ENCODE results near the gene LGR4.
"Not testable (repeated sequence)": the region's sequence is repeated elsewhere in the genome, so short reads cannot be mapped to it uniquely, and the experiment has no call there.

LGR4 gene, protein sequence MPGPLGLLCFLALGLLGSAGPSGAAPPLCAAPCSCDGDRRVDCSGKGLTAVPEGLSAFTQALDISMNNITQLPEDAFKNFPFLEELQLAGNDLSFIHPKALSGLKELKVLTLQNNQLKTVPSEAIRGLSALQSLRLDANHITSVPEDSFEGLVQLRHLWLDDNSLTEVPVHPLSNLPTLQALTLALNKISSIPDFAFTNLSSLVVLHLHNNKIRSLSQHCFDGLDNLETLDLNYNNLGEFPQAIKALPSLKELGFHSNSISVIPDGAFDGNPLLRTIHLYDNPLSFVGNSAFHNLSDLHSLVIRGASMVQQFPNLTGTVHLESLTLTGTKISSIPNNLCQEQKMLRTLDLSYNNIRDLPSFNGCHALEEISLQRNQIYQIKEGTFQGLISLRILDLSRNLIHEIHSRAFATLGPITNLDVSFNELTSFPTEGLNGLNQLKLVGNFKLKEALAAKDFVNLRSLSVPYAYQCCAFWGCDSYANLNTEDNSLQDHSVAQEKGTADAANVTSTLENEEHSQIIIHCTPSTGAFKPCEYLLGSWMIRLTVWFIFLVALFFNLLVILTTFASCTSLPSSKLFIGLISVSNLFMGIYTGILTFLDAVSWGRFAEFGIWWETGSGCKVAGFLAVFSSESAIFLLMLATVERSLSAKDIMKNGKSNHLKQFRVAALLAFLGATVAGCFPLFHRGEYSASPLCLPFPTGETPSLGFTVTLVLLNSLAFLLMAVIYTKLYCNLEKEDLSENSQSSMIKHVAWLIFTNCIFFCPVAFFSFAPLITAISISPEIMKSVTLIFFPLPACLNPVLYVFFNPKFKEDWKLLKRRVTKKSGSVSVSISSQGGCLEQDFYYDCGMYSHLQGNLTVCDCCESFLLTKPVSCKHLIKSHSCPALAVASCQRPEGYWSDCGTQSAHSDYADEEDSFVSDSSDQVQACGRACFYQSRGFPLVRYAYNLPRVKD

DNA sequence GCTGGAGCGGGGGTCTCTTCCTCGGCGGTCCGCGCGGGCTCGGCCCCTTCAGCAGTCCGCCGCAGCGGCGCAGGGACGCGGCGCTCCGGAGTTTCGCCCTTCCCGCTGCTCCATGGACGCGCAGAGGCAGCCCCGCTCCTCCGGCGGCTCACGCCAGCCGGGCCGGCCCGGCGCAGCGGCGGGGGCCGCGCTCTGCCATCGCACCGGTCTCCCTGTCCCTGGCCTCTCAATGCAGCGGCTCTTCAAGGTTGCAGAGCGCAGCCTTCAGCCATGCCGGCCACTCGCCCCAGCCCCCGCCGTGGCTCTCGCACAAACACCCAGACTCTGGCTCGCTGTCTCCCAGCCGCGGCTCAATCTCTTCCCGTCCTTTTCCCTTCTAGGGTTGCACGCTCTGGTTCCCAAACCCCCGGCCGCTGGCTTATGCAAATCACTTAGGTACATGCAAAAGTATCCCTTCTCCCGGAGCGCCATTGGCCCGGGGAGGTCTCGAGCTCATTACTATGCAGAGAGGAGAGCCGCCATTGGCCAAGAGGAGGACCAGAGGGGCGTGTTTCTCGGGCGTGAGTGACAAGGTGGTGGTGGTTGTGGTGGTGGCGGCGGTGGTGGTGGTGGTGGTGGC lies at the start of gene LGR4:
LGR4 (minus strand) TSS at position 393 of the 619 bp plus-strand sequence. CDS start 488 bp downstream, outside the sequence.
- peak; percentile 90 for DNase-seq (ENCODE audit: low spot score)

- no peak for DNase-seq (ENCODE audit: low spot score)
Measured at GRCh38 chr11:27520226-27520625, 47.6 kb upstream of the LGR4 start.

GRCh38 chr11:27518518-27518917 lies 45.9 kb upstream of the LGR4 start:
- DNase-seq (ENCODE audit: low spot score): no peak

DNA sequence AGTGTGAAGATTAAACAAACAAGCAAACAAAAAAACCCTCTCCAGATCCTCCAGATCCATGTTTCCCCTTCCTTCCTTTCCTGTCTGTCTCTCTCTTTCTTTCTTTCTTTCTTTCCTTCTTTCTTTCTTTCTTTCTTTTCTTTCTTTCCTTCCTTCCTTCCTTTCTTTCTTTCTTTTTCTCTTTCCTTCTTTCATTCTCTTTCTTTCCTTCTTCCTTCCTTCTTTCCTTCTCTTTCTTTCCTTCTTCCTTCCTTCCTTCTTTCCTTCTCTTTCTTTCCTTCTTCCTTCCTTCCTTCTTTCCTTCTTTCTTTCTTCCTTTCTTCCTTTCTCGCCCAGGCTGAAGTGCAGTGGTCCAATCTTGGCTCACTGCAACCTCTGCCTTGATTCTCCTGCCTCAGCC lies 44.9 kb upstream of the LGR4 start:
- DNase-seq (ENCODE audit: low spot score): not testable (repeated sequence)

GRCh38 chr11:27514558-27514957 lies 42.0 kb upstream of the LGR4 start:
- DNase-seq (ENCODE audit: low spot score): no peak

GRCh38 chr11:27514076-27514475 lies 41.5 kb upstream of the LGR4 start:
- no peak for DNase-seq (ENCODE audit: low spot score)

DNA sequence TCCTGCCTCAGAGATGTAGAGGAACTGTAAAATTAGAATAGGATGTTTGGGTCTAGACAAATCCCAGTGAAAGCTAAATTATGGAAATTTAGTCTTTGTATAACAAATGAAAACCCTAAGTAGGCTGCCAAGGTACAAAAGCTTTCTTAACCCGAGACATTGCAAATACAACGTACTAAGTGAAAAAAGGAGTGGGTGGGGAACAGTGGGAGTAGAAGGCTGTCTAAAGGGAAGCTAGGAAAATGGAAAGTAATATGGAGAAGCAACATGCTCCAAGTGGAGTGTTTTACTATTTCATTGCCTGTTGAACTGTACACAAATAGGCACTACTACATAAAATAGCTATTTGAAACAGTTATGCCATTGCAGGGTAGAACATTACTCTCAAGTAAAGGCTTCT lies 40.8 kb upstream of the LGR4 start:
- DNase-seq (ENCODE audit: low spot score): no peak

GRCh38 chr11:27512238-27512637 lies 39.6 kb upstream of the LGR4 start:
- no peak for DNase-seq (ENCODE audit: low spot score)

DNA sequence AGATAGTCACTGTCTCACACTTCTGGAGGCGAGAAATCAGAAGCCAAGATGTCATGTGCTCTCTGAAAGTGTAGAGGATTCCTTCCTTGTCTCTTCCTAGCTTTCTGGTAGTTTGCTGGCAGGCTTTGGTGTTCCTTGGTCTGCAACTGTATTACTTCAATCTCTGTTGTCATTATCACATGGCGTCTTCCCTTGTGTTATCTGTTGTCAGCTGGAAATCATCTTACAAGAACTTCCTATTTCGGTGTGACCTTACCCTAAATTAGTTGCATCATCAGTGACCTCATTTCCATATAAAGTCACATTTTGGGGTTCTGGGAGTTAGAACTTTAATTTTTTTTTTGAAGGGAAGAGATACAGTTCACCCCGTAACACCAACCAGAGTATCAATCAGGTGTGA lies 37.3 kb upstream of the LGR4 start:
- no peak for DNase-seq (ENCODE audit: low spot score)

DNA sequence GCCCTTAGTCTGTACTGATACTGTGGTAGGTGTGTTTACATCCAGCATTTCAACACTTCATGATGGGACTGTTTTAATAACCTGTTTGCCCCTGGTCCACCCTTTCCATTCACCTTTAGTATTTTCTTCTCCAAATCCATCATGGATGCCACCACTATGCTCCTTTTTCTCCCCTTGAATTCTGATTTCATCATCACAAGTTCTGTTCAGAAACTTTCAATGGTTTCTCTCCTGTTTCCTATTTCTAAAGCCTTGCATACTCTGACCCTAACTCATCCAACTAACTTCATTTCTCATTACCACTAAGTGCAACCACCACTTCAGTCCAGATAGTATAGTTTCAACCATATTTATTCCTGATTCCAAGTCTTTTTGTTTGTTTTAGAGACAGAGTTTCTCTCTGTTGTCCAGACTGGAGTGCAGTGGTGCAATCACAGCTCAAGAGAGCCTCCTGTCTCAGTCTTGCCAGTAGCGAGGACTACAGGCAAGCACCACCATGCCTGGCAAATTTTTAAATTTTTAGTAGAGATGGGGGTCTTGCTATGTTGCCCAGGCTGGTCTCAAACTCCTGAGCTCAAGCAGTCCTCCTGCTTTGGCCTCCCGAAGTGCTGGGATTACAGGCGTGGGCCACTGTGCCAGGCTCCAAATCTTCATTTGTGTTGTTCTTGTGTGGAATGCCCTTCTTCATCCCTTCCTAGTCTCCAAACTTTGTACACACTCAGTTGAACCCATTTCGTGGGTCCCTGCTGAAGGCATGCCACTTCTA lies 35.1 kb upstream of the LGR4 start:
- DNase-seq (ENCODE audit: low spot score): no peak

DNA sequence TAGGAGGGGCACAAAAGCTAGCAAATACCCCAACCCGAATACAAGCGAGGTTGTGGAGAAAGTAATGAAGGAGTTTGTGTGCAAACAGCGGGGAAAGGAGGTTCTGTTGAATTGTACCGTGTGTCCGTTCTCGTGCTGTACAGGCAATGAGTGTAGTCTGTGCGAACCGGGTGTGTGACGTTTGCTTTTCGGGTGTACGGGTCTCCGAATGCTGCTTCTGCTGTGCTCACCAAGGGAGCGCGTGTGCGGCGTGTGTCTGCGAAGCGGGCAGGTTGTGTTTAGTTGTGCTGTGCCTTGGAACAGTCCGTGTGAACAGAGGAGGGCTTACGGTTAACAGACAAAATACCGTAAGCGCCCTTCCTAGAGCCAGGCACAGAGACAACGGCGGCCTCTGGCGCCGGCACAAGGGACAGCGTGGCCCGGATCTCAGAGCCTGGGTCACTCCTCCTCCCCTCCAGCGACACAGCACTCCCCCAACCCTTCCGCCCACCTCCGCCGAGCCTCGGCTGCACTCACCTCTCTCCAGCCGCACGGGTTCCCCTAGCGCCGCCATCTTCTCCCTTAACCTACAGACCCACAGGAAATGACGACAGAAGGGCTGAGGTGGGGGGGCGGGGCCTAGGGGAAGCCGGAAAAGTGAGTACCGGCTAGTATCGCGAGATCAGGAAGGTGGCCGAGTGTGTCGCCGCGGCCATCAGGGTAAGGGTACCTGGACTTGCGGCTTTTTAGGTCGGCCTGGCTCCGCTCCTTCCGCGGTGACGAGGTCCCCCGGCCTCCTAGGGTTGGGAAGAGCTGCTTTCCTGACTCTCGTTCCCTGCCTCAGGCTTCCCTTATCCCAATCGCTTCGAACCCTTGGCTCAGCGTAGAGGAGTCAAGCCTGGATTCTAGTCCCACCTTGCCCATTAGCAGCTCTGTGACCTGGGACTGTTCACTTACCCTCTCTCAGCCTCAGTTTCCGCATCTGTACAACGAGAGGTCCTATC lies 33.9 kb upstream of the LGR4 start, which contains the start of gene LIN7C:
LIN7C (minus strand) TSS at position 570 of the 983 bp plus-strand sequence; CDS start at position 553, 17 bp downstream.
- DNase-seq (ENCODE audit: low spot score): peak; percentile 96

- no peak for DNase-seq (ENCODE audit: low spot score)
Measured at GRCh38 chr11:27505781-27506180, 33.2 kb upstream of the LGR4 start.

DNA sequence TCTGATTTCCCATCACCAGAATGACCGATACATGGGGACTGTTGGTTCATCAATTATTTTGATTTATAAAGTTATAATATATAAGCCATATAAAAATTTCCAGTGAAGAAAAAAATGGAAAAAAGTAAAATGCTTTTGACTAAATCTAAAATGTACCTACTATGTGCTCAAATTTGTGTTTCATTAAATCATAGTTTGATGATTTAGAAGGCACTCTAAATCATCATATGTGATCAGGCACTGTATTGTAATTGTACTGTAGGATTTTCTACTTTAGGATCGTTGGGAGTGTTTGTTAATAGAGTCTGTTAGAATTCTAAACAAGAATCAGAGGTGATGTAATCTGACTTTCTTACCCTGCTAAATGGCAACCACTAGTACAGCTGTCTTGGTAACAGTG lies 31.6 kb upstream of the LGR4 start:
- no peak for DNase-seq (ENCODE audit: low spot score)

- DNase-seq (ENCODE audit: low spot score): no peak
Measured at GRCh38 chr11:27501100-27501499, 28.5 kb upstream of the LGR4 start.

- no peak for DNase-seq (ENCODE audit: low spot score)
Measured at GRCh38 chr11:27497911-27498310, 25.3 kb upstream of the LGR4 start.

- DNase-seq (ENCODE audit: low spot score): no peak
Measured at GRCh38 chr11:27497284-27497866, 24.8 kb upstream of the LGR4 start.

- DNase-seq (ENCODE audit: low spot score): no peak
Measured at GRCh38 chr11:27496461-27496860, 23.9 kb upstream of the LGR4 start.

DNA sequence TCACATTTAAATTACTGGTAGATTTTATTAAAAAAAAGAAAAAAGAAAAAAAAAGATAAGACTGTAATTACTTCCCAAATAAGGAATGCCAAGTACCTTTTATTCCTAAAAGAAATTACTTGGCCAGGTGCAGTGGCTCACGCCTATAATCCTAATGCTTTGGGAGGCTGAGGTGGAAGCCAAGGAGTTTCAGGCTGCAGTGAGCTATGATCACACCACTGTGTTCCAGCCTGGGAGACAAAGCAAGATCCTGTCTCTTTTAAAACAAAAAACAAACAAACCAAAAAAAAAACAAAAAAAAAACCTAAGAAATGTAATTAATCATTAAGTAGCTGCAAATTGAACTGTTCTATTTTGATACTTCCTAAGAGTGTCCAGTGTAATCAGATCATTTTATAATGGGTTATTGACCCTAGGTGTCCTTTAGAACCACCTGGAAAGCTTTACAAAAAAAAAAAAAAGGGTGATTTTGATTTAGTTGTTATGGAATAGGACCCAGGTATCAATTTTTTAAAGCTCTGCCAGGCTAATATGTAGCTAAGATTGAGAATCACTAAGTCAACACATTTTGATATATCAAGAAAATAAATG lies 23.2 kb upstream of the LGR4 start:
- no peak for DNase-seq (ENCODE audit: low spot score)

GRCh38 chr11:27489092-27489491 lies 16.5 kb upstream of the LGR4 start:
- no peak for DNase-seq (ENCODE audit: low spot score)

GRCh38 chr11:27487706-27488105 lies 15.1 kb upstream of the LGR4 start:
- no peak for DNase-seq (ENCODE audit: low spot score)
